H9 (cell line): ENCODE data around the gene PNPLA2. TPM values are rescaled to one million over a fixed set of nuclear protein-coding genes. Genes with fewer than 3 reads are reported as not detected.

ENCODE experiments used
- DNase-seq: peaks from one replicate; pipeline ENCODE4 v3.0.0-alpha.2; 2017
- H2AFZ ChIP-seq: one replicate; pipeline ENCODE4 v1.6.1; 2013; ENCODE audit warnings: mild to moderate bottlenecking, low read length, control low read depth, moderate library complexity
- H2AK5ac ChIP-seq: 2 replicates; pipeline ENCODE4 v1.6.1; 2013; ENCODE audit warnings: low read length, control low read depth, mixed read lengths; ENCODE audit not compliant: insufficient read length
- H2BK120ac ChIP-seq: one replicate; pipeline ENCODE4 v1.6.1; 2013; ENCODE audit warnings: low read depth, mild to moderate bottlenecking, low read length, control low read depth, inconsistent platforms; ENCODE audit not compliant: poor library complexity, severe bottlenecking
- H2BK12ac ChIP-seq: 2 replicates; pipeline ENCODE4 v1.6.1; 2013; ENCODE audit warnings: low read length, control low read depth, mixed read lengths, low read depth; ENCODE audit not compliant: insufficient read length
- H2BK15ac ChIP-seq: 2 replicates; pipeline ENCODE4 v1.6.1; 2013; ENCODE audit warnings: low read depth, low read length, control low read depth
- H2BK20ac ChIP-seq: one replicate; pipeline ENCODE4 v1.6.1; 2013; ENCODE audit warnings: low read depth, mild to moderate bottlenecking, low read length, control low read depth, inconsistent platforms; ENCODE audit not compliant: poor library complexity, severe bottlenecking
- H2BK5ac ChIP-seq: 2 replicates; pipeline ENCODE4 v1.6.1; 2013; ENCODE audit warnings: low read length, control low read depth, mixed read lengths; ENCODE audit not compliant: insufficient read length
- H3K14ac ChIP-seq: 2 replicates; pipeline ENCODE4 v1.6.1; 2013; ENCODE audit warnings: low read length, control low read depth; ENCODE audit not compliant: insufficient read depth
- H3K18ac ChIP-seq: 2 replicates; pipeline ENCODE4 v1.6.1; 2013; ENCODE audit warnings: low read depth, mild to moderate bottlenecking, mixed read lengths, low read length, control low read depth; ENCODE audit not compliant: insufficient read length
- H3K23ac ChIP-seq: 2 replicates; pipeline ENCODE4 v1.6.1; 2013; ENCODE audit warnings: low read length, control low read depth, mixed read lengths, low read depth; ENCODE audit not compliant: insufficient read length
- H3K23me2 ChIP-seq: 2 replicates; pipeline ENCODE4 v1.6.1; 2013; ENCODE audit warnings: low read depth, mild to moderate bottlenecking, mixed read lengths, low read length, control low read depth; ENCODE audit not compliant: insufficient read length, poor library complexity, severe bottlenecking
- H3K27ac ChIP-seq: 2 replicates; pipeline ENCODE4 v1.5.1; 2013; ENCODE audit warnings: low read length, control low read depth, mixed read lengths, low read depth; ENCODE audit not compliant: insufficient read length
- H3K27me3 ChIP-seq: 2 replicates; pipeline ENCODE4 v1.6.1; 2013; ENCODE audit warnings: low read length, control low read depth, inconsistent platforms; ENCODE audit not compliant: insufficient read depth
- H3K4ac ChIP-seq: 2 replicates; pipeline ENCODE4 v1.6.1; 2013; ENCODE audit warnings: low read depth, mild to moderate bottlenecking, control low read depth, inconsistent platforms, low read length, moderate library complexity
- H3K4me1 ChIP-seq: 2 replicates; pipeline ENCODE4 v1.6.1; 2013; ENCODE audit warnings: low read length, control low read depth, inconsistent platforms; ENCODE audit not compliant: insufficient read depth
- H3K4me2 ChIP-seq: 2 replicates; pipeline ENCODE4 v1.6.1; 2013; ENCODE audit warnings: low read length, control low read depth, mixed read lengths; ENCODE audit not compliant: insufficient read length, insufficient read depth
- H3K56ac ChIP-seq: 2 replicates; pipeline ENCODE4 v1.6.1; 2013; ENCODE audit warnings: low read depth, mild to moderate bottlenecking, mixed read lengths, low read length, control low read depth; ENCODE audit not compliant: insufficient read length
- H3K79me1 ChIP-seq: 2 replicates; pipeline ENCODE4 v1.6.1; 2013; ENCODE audit warnings: low read depth, mild to moderate bottlenecking, moderate library complexity, low read length, control low read depth, inconsistent platforms; ENCODE audit not compliant: insufficient read depth, poor library complexity, severe bottlenecking
- H3K79me2 ChIP-seq: 2 replicates; pipeline ENCODE4 v1.6.1; 2013; ENCODE audit warnings: low read length, control low read depth, inconsistent platforms; ENCODE audit not compliant: insufficient read depth
- H3K9ac ChIP-seq: 2 replicates; pipeline ENCODE4 v1.6.1; 2013; ENCODE audit warnings: low read length, control low read depth, mixed read lengths; ENCODE audit not compliant: insufficient read length; ENCODE audit errors: extremely low read depth
- H3K9me3 ChIP-seq: one replicate; pipeline ENCODE4 v1.6.1; 2013; ENCODE audit warnings: low read depth, low read length, inconsistent platforms; ENCODE audit not compliant: control insufficient read depth
- H3T11ph ChIP-seq: one replicate; pipeline ENCODE4 v1.6.1; 2013; ENCODE audit warnings: mild to moderate bottlenecking, low read length, control low read depth, inconsistent platforms
- H4K20me1 ChIP-seq: one replicate; pipeline ENCODE4 v1.6.1; 2013; ENCODE audit not compliant: control insufficient read depth, insufficient read length, insufficient read depth
- H4K5ac ChIP-seq: 2 replicates; pipeline ENCODE4 v1.6.1; 2013; ENCODE audit warnings: low read depth, mild to moderate bottlenecking, mixed read lengths, low read length, control low read depth; ENCODE audit not compliant: insufficient read length
- H4K8ac ChIP-seq: replicated peaks from 2 replicates; pipeline ENCODE4 v1.6.1; 2013; ENCODE audit warnings: low read length, control low read depth, mixed read lengths, low read depth; ENCODE audit not compliant: insufficient read length
- H4K91ac ChIP-seq: 2 replicates; pipeline ENCODE4 v1.6.1; 2013; ENCODE audit warnings: low read depth, mild to moderate bottlenecking, moderate library complexity, mixed read lengths, low read length, control low read depth; ENCODE audit not compliant: insufficient read length
- H3K27ac Mint-ChIP-seq, 3 experiments: 2 replicates in 2 of 3; 3 replicates in 1 of 3; pipeline ENCODE4 v1.8.0; 2020 to 2021; ENCODE audit warnings: mixed read lengths in 3 of 3, mild to moderate bottlenecking in 1 of 3, moderate library complexity in 1 of 3
- H3K27me3 Mint-ChIP-seq: 2 replicates; pipeline ENCODE4 v1.8.0; 2021; ENCODE audit warnings: low read depth, mild to moderate bottlenecking, moderate library complexity, mixed read lengths
- H3K36me3 Mint-ChIP-seq, 3 experiments: 2 replicates in 2 of 3; 3 replicates in 1 of 3; pipeline ENCODE4 v1.8.0; 2020 to 2021; ENCODE audit warnings: low read depth in 3 of 3, mixed read lengths in 3 of 3; ENCODE audit not compliant: insufficient read depth in 1 of 3
- H3K4me1 Mint-ChIP-seq, 2 experiments: 2 replicates each; pipeline ENCODE4 v1.8.0; 2020; ENCODE audit warnings: mixed read lengths in 2 of 2
- H3K4me3 Mint-ChIP-seq, 2 experiments: 2 replicates in 1 of 2; 3 replicates in 1 of 2; pipeline ENCODE4 v1.8.0; 2020 to 2021; ENCODE audit warnings: mild to moderate bottlenecking in 2 of 2, mixed read lengths in 2 of 2, moderate library complexity in 1 of 2
- H3K9me3 Mint-ChIP-seq, 2 experiments: 2 replicates in 1 of 2; 3 replicates in 1 of 2; pipeline ENCODE4 v1.8.0; 2020; ENCODE audit warnings: mild to moderate bottlenecking in 2 of 2, mixed read lengths in 2 of 2, moderate library complexity in 1 of 2
- CTCF ChIP-seq: fragments of 200-600 bp; sonication (generic); conservative IDR thresholded peaks from 3 replicates; pipeline ENCODE4 v1.8.0; 2021; ENCODE audit warnings: antibody characterized with exemption, mild to moderate bottlenecking
- WGBS: extraction: QIAGEN DNeasy Blood & Tissue Kit; methylation state at CpG from one replicate; pipeline ENCODE4 v1.1.7; 2013; ENCODE audit warnings: missing lambda C conversion rate, low lambda C conversion rate, mixed read lengths; ENCODE audit not compliant: insufficient read length; ENCODE audit errors: extremely low coverage; 5-methylcytosine and 5-hydroxymethylcytosine counted together
- total RNA-seq: library from RNA; stranded (reverse); gene quantifications from 2 replicates; pipeline ENCODE4 v1.2.1, GENCODE V29; 2021

PNPLA2 gene
- total RNA-seq, 1 experiment from 2014 or later = 67.3 TPM

GRCh38 chr11:794766-795633 lies 23.7 kb upstream of the PNPLA2 start:
- H3K9me3 Mint-ChIP-seq = no peaks in the 10 kb centered on the region
- TF ChIP-seq CTCF = no peak
- Histone ChIP-seq H3K4me2 (no peak overlapping the region), H2BK15ac (no peak overlapping the region), H4K91ac (no peak overlapping the region), H3K18ac (no peak overlapping the region), H2AFZ (no peak overlapping the region), H2BK120ac (no peak overlapping the region), H3K4me1 (no peaks in the 10 kb centered on the region; the same call in 1 of the 2 replicates), H3T11ph (no peak overlapping the region), H2BK12ac (no peak overlapping the region), H3K4ac (no peak overlapping the region), H3K9ac (no peak overlapping the region), H2AK5ac (no peak overlapping the region), H2BK20ac (no peak overlapping the region), H2BK5ac (no peak overlapping the region), H3K56ac (no peak overlapping the region), H4K8ac (no peak overlapping the region), H4K5ac (no peak overlapping the region), H3K23me2 (peaks cover 9% of the 10 kb centered on the region), H3K14ac (no peak overlapping the region), H4K20me1 (peaks cover 2% of the 10 kb centered on the region), H3K23ac (no peak overlapping the region), H3K27ac (no peak overlapping the region), H3K27me3 (no peaks in the 10 kb centered on the region), H3K9me3 (no peaks in the 10 kb centered on the region), H3K79me2 (no peaks in the 10 kb centered on the region), H3K79me1 (no peaks in the 10 kb centered on the region)
- peaks cover 16 to 28% of the 10 kb centered on the region in 2 experiments for H3K4me1 Mint-ChIP-seq
- DNase-seq = no peak
- H3K27me3 Mint-ChIP-seq = no peaks in the 10 kb centered on the region
- WGBS = no CpG with 5 or more reads among the region's 38 CpGs
- no peak overlapping the region; a peak in 1 of 5 replicates for H3K4me3 Mint-ChIP-seq
- peaks cover 0 to 16% (median 3%) of the 10 kb centered on the region in 3 experiments; a peak in 2 of 7 replicates for H3K36me3 Mint-ChIP-seq
- no peak overlapping the region for H3K27ac Mint-ChIP-seq
